ENCODE results near the gene MB.

GRCh38 chr22:35625763-35626432 lies 8.8 kb upstream of the MB start:
- TF ChIP-seq CTCF (conservative IDR thresholded peaks at IDR 0.05; ENCODE audit: low read depth, low read length) (no peak), EZH2 (IDR thresholded peaks at IDR 0.05; ENCODE audit: borderline replicate concordance, low read depth, low read length, poor library complexity, severe bottlenecking) (no peak)
